HCT116 (cell line): ENCODE measurements around the gene FAM240B. TPM values are rescaled to one million over a fixed set of nuclear protein-coding genes. Genes with fewer than 3 reads are reported as not detected.

Experiments used
- ATAC-seq: fragments of 200-7000 bp; cut with Tn5 transposase; 2 replicates; pipeline ENCODE4 v1.9.1; 2020; ENCODE audit warnings: mild to moderate bottlenecking, moderate library complexity
- BruUV-seq: library from RNA; stranded (reverse); fragments of 400-500 nt; replicated peaks from 2 replicates; lab custom pipeline; 2021; lab: Mats Ljungman, UMichigan
- CTCF ChIA-PET: fragments of 300-600 bp; sonication (Branson Sonifier 250); formaldehyde crosslinking; loops from one replicate; lab custom pipeline; 2021; ENCODE audit warnings: antibody characterized with exemption; lab: Charles Lee
- POLR2A ChIA-PET: fragments of 300-600, 350-600 bp; sonication (Branson Sonifier 250); formaldehyde crosslinking; loops from one replicate; lab custom pipeline; 2021; ENCODE audit warnings: antibody characterized with exemption; lab: Charles Lee
- RAD21 ChIA-PET, 2 experiments: fragments of 300-600 bp; sonication (Branson Sonifier 250); formaldehyde crosslinking; loops; one replicate each; lab custom pipeline; 2023; ENCODE audit warnings: low total read pairs in 2 of 2; ENCODE audit not compliant: uncharacterized antibody in 2 of 2, unreplicated experiment in 2 of 2, low non-redundant PET in 1 of 2; lab: Charles Lee
- DNase-seq: peaks from one replicate; pipeline ENCODE4 v3.0.0-alpha.2; 2010; ENCODE audit warnings: low read depth, low spot score
- H2AFZ ChIP-seq: fragments of 200-600 bp; shearing (Covaris generic), sonication (generic); 2 replicates; pipeline ENCODE4 v1.6.1; 2017; ENCODE audit warnings: low read depth, mixed run types, mixed read lengths, antibody characterized with exemption, low read length; ENCODE audit not compliant: poor library complexity, severe bottlenecking
- H3K27ac ChIP-seq: 2 replicates; pipeline ENCODE4 v1.5.1; 2012; ENCODE audit warnings: low read depth, low read length
- H3K27me3 ChIP-seq: fragments of 200-600 bp; sonication (generic); 2 replicates; pipeline ENCODE4 v1.6.1; 2016; ENCODE audit warnings: mixed run types, low read length, mixed read lengths; ENCODE audit not compliant: insufficient read depth
- H3K36me3 ChIP-seq, 2 experiments: fragments of 200-500 bp in 1 of 2; fragments of 200-600 bp in 1 of 2; sonication (Bioruptor generic) in 1 of 2; sonication (generic) in 1 of 2; 2 replicates each; pipeline versions ENCODE4 v1.5.1 to v1.6.1; 2014 to 2016; ENCODE audit warnings: low read length in 2 of 2, inconsistent platforms in 1 of 2, mixed read lengths in 1 of 2, mixed run types in 1 of 2; ENCODE audit not compliant: insufficient read depth in 2 of 2, control insufficient read depth in 1 of 2
- H3K4me1 ChIP-seq, 2 experiments: fragments of 200-600 bp in 1 of 2; sonication (generic) in 1 of 2; 2 replicates each; pipeline versions ENCODE4 v1.5.1 to v1.6.1; 2012 to 2017; ENCODE audit warnings: low read length in 2 of 2, inconsistent platforms in 1 of 2, mild to moderate bottlenecking in 1 of 2, mixed read lengths in 1 of 2, mixed run types in 1 of 2, moderate library complexity in 1 of 2; ENCODE audit not compliant: insufficient read depth in 2 of 2, control insufficient read depth in 1 of 2
- H3K4me2 ChIP-seq: fragments of 200-600 bp; sonication (generic); 2 replicates; pipeline ENCODE4 v1.6.1; 2017; ENCODE audit warnings: mixed run types, low read length, mixed read lengths
- H3K4me3 ChIP-seq, 2 experiments: fragments of 200-600 bp in 1 of 2; sonication (generic) in 1 of 2; replicated peaks in 1 of 2; 2 replicates each; pipeline ENCODE4 v1.5.1; 2011 to 2016; ENCODE audit warnings: low read length in 2 of 2, control low read depth in 1 of 2, low read depth in 1 of 2, mild to moderate bottlenecking in 1 of 2, mixed read lengths in 1 of 2, mixed run types in 1 of 2
- H3K79me2 ChIP-seq: fragments of 200-600 bp; sonication (generic); 2 replicates; pipeline ENCODE4 v1.6.1; 2017; ENCODE audit warnings: mild to moderate bottlenecking, mixed run types, low read length, moderate library complexity, mixed read lengths; ENCODE audit not compliant: insufficient read depth
- H3K9ac ChIP-seq: fragments of 200-600 bp; sonication (generic); 2 replicates; pipeline ENCODE4 v1.6.1; 2016; ENCODE audit warnings: low read length, mixed read lengths
- H3K9me2 ChIP-seq: fragments of 200-600 bp; sonication (generic), shearing (Covaris generic); 2 replicates; pipeline ENCODE4 v1.6.1; 2017; ENCODE audit warnings: mixed run types, mild to moderate bottlenecking, moderate library complexity; ENCODE audit not compliant: insufficient read depth
- H3K9me3 ChIP-seq, 2 experiments: fragments of 200-500 bp in 1 of 2; fragments of 200-600 bp in 1 of 2; sonication (Bioruptor generic) in 1 of 2; sonication (generic) in 1 of 2; 2 replicates each; pipeline ENCODE4 v1.6.1; 2014 to 2017; ENCODE audit warnings: low read length in 2 of 2, mixed read lengths in 2 of 2, inconsistent platforms in 1 of 2, low read depth in 1 of 2, mild to moderate bottlenecking in 1 of 2, mixed run types in 1 of 2, moderate library complexity in 1 of 2; ENCODE audit not compliant: control insufficient read depth in 1 of 2, insufficient read depth in 1 of 2
- H4K20me1 ChIP-seq: fragments of 200-600 bp; sonication (generic), shearing (Covaris generic); 2 replicates; pipeline ENCODE4 v1.6.1; 2017; ENCODE audit warnings: mixed run types, mild to moderate bottlenecking, moderate library complexity; ENCODE audit not compliant: insufficient read depth
- ATF3 ChIP-seq: IDR thresholded peaks from 2 replicates; pipeline ENCODE4 v1.6.1; 2012
- CBX3 ChIP-seq: IDR thresholded peaks from 2 replicates; pipeline ENCODE4 v1.6.1; 2012; ENCODE audit warnings: low read depth
- ELF1 ChIP-seq: IDR thresholded peaks from 2 replicates; pipeline ENCODE4 v1.6.1; 2012; ENCODE audit warnings: low read depth, borderline replicate concordance
- EZH2phosphoT487 ChIP-seq: fragments of 200-600 bp; IDR thresholded peaks from 2 replicates; pipeline ENCODE4 v1.6.1; 2018; ENCODE audit warnings: antibody characterized with exemption, borderline replicate concordance
- FOSL1 ChIP-seq: IDR thresholded peaks from 2 replicates; pipeline ENCODE4 v1.6.1; 2012; ENCODE audit warnings: low read depth
- MAX ChIP-seq: IDR thresholded peaks from 2 replicates; pipeline ENCODE4 v1.6.1; 2012
- POLR2A ChIP-seq: IDR thresholded peaks from 2 replicates; pipeline ENCODE4 v1.7.0; 2011; ENCODE audit warnings: borderline replicate concordance; ENCODE audit not compliant: insufficient read depth, insufficient read length; ENCODE audit errors: extremely low read depth
- POLR2AphosphoS5 ChIP-seq: IDR thresholded peaks from 2 replicates; pipeline ENCODE4 v1.6.1; 2011; ENCODE audit warnings: mild to moderate bottlenecking, low read depth, low read length, moderate library complexity
- RAD21 ChIP-seq: IDR thresholded peaks from 2 replicates; pipeline ENCODE4 v1.6.1; 2012; ENCODE audit warnings: low read depth, mild to moderate bottlenecking
- YY1 ChIP-seq: IDR thresholded peaks from 2 replicates; pipeline ENCODE4 v1.6.1; 2011; ENCODE audit warnings: low read length, low read depth, moderate library complexity, mild to moderate bottlenecking; ENCODE audit not compliant: insufficient replicate concordance; ENCODE audit errors: extremely low read depth
- intact Hi-C: fragments of 100-400 bp; cut with micrococcal nuclease; formaldehyde crosslinking; loops from 2 replicates; pipeline ENCODE4 v1.10.0; 2022
- total RNA-seq: library from RNA; stranded (reverse); gene quantifications from one replicate; pipeline ENCODE4 v1.2.1, GENCODE V29; 2021; ENCODE audit not compliant: unreplicated experiment

The FAM240B gene
- total RNA-seq, 1 experiment from 2014 or later, result not detected

- CTCF ChIA-PET, result no interaction called here
- no peak overlapping the region for H3K9ac ChIP-seq
- no peaks in the 10 kb centered on the region for H4K20me1 ChIP-seq
- no peaks in the 10 kb centered on the region for H3K79me2 ChIP-seq
- BruUV-seq, result no TSS peak
- peaks cover 17 to 21% of the 10 kb centered on the region in 2 experiments for H3K4me1 ChIP-seq
- RAD21 ChIA-PET, result no interaction called here
- TF ChIP-seq MAX (no peak), POLR2A (no peak), RAD21 (no peak), ELF1 (no peak), POLR2AphosphoS5 (no peak), CBX3 (no peak), ATF3 (no peak), EZH2phosphoT487 (no peak), FOSL1 (no peak), YY1 (no peak)
- no peak overlapping the region for H3K27ac ChIP-seq
- no peak for DNase-seq
- no peak overlapping the region for H3K4me2 ChIP-seq
- no peak for ATAC-seq
- H3K9me2 ChIP-seq, result no peaks in the 10 kb centered on the region
- no peaks in the 10 kb centered on the region for H3K9me3 ChIP-seq
- H2AFZ ChIP-seq, result peak overlapping the region; percentile 99
- intact Hi-C loops, result loop anchor here (5.0 kb wide), 1 partner anchor 48 kb away; the partner anchor contains the start of gene ANKRD18A
- POLR2A ChIA-PET, result no interaction called here
- H3K27me3 ChIP-seq, result no peaks in the 10 kb centered on the region; the same call in 1 of the 2 replicates
- H3K36me3 ChIP-seq, result no peaks in the 10 kb centered on the region
- H3K4me3 ChIP-seq, result no peak overlapping the region
Measured at GRCh38 chr9:38670542-38671371, 49.2 kb downstream of the FAM240B start.
